ENCODE results near the gene ZNF148.

ZNF148 gene

GRCh38 chr3:125219261-125219701, 155.8 kb downstream of the ZNF148 start:
- Histone ChIP-seq H3K27me3 (peaks cover 0 to 8% of the 10 kb centered on the region in 2 donors), H3K27ac (no peak overlapping the region), H3K9me3 (no peaks in the 10 kb centered on the region), H3K4me1 (no peaks in the 10 kb centered on the region), H3K4me3 (no peak overlapping the region), H3K36me3 (no peaks in the 10 kb centered on the region)
- TF ChIP-seq, protein P1, sequence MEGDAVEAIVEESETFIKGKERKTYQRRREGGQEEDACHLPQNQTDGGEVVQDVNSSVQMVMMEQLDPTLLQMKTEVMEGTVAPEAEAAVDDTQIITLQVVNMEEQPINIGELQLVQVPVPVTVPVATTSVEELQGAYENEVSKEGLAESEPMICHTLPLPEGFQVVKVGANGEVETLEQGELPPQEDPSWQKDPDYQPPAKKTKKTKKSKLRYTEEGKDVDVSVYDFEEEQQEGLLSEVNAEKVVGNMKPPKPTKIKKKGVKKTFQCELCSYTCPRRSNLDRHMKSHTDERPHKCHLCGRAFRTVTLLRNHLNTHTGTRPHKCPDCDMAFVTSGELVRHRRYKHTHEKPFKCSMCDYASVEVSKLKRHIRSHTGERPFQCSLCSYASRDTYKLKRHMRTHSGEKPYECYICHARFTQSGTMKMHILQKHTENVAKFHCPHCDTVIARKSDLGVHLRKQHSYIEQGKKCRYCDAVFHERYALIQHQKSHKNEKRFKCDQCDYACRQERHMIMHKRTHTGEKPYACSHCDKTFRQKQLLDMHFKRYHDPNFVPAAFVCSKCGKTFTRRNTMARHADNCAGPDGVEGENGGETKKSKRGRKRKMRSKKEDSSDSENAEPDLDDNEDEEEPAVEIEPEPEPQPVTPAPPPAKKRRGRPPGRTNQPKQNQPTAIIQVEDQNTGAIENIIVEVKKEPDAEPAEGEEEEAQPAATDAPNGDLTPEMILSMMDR (IDR thresholded peaks at IDR 0.05): no peak
- intact Hi-C loops (cut with DNase I; ENCODE audit: low total_unique reads): no loop called here
- no peak for DNase-seq

DNA sequence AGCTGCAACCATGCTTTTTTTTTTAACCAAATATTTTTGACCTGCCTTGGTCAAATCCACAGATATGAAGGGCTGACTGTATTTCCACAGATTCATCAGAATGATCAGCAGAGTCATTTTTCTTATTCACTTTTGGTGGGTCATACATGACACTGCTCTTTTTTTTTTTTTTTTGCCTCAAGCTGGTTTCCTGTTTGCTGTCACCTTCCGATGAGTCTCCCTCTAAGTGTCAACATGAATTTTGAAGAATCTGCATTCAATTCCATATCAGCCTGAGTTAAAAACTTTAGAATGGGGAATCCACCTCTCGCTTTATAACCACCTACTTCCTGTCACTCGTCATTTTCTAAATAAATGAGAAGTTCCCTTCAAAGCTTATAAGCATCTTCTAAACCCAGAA, 160.4 kb downstream of the ZNF148 start:
- no peak overlapping the region for H3K27ac ChIP-seq
- TF ChIP-seq, protein P1 (IDR thresholded peaks at IDR 0.05): no peak
- DNase-seq: no peak
- no peaks in the 10 kb centered on the region for H3K36me3 ChIP-seq
- H3K9me3 ChIP-seq: no peaks in the 10 kb centered on the region
- peaks cover 0 to 17% (median 15%) of the 10 kb centered on the region in 4 donors for H3K4me1 ChIP-seq
- no peak overlapping the region for H3K4me3 ChIP-seq
- intact Hi-C loops (cut with DNase I; ENCODE audit: low total_unique reads): no loop called here
- H3K27me3 ChIP-seq: peaks cover 6 to 39% of the 10 kb centered on the region in 2 donors

DNA sequence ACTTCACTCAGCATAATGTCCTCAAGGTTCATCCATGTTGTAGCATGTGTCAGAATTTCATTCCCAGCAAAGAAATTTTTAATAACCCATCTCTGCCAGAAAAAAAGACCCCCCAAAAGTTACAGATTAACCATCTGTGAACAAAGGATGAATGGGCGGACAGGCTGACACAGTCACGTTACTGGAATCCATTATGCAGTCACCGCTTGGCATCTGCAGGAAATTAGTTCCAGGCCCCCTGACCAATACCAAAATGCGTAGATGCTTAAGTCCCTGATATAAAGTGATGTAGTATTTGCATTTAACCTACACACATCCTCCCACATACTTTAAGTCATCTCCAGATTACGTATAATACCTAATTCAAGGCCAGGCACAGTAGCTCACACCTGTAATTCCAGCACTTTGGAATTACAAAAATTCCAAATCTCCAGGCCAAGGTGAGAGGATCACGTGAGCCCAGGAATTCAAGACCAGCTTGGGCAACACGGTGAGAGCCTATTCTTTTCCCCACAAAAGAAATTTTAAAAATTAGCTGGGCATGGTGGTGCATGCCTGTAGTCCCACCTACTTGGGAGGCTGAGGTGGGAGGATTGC, 161.1 kb downstream of the ZNF148 start:
- Histone ChIP-seq H3K4me3 (no peak overlapping the region), H3K27me3 (peaks cover 6 to 40% of the 10 kb centered on the region in 2 donors), H3K36me3 (no peaks in the 10 kb centered on the region), H3K4me1 (peaks cover 0 to 17% (median 15%) of the 10 kb centered on the region in 4 donors), H3K27ac (no peak overlapping the region), H3K9me3 (no peaks in the 10 kb centered on the region)
- TF ChIP-seq, protein P1 (IDR thresholded peaks at IDR 0.05): no peak
- intact Hi-C loops (cut with DNase I; ENCODE audit: low total_unique reads): no loop called here
- no peak for DNase-seq

- Histone ChIP-seq H3K9me3 (no peaks in the 10 kb centered on the region), H3K4me1 (peaks cover 0 to 17% (median 15%) of the 10 kb centered on the region in 4 donors)
- intact Hi-C loops (cut with DNase I; ENCODE audit: low total_unique reads): no loop called here
These were observed 161.8 kb downstream of the ZNF148 start for GRCh38 chr3:125213364-125213755.

DNA sequence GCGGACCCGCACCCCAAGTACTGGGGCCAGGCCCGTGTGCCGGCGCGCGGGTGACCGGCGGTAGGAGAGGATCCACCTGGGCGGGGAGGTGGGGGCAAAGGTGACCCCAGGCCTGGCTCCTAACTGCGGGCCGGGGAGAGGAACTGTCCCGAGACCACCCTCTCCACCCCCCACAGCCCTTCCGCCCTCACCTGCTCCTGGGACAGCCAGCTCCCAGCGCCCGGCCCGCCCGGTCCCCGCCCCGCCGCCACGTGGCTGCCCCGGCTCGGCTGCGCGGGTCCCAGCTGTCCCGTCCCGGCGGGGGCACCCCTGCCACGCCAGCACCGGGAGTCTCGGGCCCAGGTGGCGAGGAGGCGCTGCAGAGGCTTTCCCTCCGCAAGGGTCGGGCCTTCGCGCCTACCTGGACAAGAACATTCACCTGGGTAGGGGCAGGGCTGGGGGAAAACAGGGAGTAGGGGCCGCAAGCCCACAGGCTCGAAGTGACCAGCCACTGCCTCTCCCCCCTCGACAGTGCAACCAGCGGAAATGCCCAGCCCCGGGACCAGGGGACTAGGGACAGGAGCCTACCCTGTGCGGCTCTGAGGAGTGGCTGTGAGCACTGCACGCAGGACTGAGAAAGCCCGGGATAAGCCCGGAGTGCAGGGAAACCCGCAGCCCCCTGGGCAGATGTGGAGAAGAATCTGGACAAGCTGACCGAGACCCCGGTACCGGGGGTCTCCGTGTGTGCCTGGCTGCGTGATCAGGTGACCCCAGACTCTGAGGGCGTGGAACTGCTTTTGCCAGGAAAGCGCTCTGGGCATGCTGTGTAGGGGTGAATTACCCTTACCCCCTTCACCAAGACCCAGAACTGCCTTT, 162.4 kb downstream of the ZNF148 start, which contains the start of gene SLC12A8:
SLC12A8 (minus strand) TSS at position 240 of the 855 bp plus-strand sequence. CDS start 1,399 bp downstream, outside the sequence.
- no peak for DNase-seq
- H3K36me3 ChIP-seq: no peaks in the 10 kb centered on the region
- intact Hi-C loops (cut with DNase I; ENCODE audit: low total_unique reads): no loop called here
- no peaks in the 10 kb centered on the region for H3K9me3 ChIP-seq
- TF ChIP-seq, protein P1 (IDR thresholded peaks at IDR 0.05): no peak
- peaks cover 6 to 43% of the 10 kb centered on the region in 2 donors for H3K27me3 ChIP-seq
- peaks cover 0 to 17% (median 15%) of the 10 kb centered on the region in 4 donors for H3K4me1 ChIP-seq
- no peak within 1 kb of the TSS for H3K27ac ChIP-seq
- H3K4me3 ChIP-seq: peak within 1 kb of the TSS; percentile 35 to 57

More at GRCh38 chr3:125213364-125213755, 161.8 kb downstream of the ZNF148 start:
- Histone ChIP-seq H3K36me3 (no peaks in the 10 kb centered on the region), H3K27ac (no peak overlapping the region), H3K4me3 (no peak overlapping the region), H3K27me3 (peaks cover 6 to 43% of the 10 kb centered on the region in 2 donors)
- DNase-seq: no peak
- TF ChIP-seq, protein P1 (IDR thresholded peaks at IDR 0.05): no peak

Measured in tibial artery (tissue), 4 donors.